Activated CD8-positive, alpha-beta T cell treated with anti-CD3 and anti-CD28 coated beads for 36 hours (primary cell): ENCODE results near the gene ATAD3B. TPM values are rescaled to one million over a fixed set of nuclear protein-coding genes. Genes with fewer than 3 reads are reported as not detected.
"Not testable (repeated sequence)": the region's sequence is repeated elsewhere in the genome, so short reads cannot be mapped to it uniquely, and the experiment has no call there.

ENCODE experiments used
- ATAC-seq: fragments of 200-7000 bp; cut with Tn5 transposase; one replicate; pipeline ENCODE4 v1.10.0; 2021; ENCODE audit warnings: mild to moderate bottlenecking, moderate library complexity
- CTCF ChIA-PET: fragments of 350-600 bp; sonication (Branson Sonifier 250); formaldehyde crosslinking; loops from one replicate; lab custom pipeline; 2021; ENCODE audit warnings: antibody characterized with exemption; lab: Charles Lee
- POLR2A ChIA-PET: fragments of 350-600 bp; sonication (Branson Sonifier 250); formaldehyde crosslinking; loops from one replicate; lab custom pipeline; 2021; ENCODE audit warnings: antibody characterized with exemption; lab: Charles Lee
- DNase-seq: peaks from one replicate; pipeline ENCODE4 v3.0.0-alpha.2; 2020
- H3K27ac Mint-ChIP-seq: one replicate; pipeline ENCODE4 v1.8.0; 2021; ENCODE audit warnings: mild to moderate bottlenecking, mixed read lengths
- H3K27me3 Mint-ChIP-seq: one replicate; pipeline ENCODE4 v1.8.0; 2021; ENCODE audit warnings: mixed read lengths
- H3K36me3 Mint-ChIP-seq: one replicate; pipeline ENCODE4 v1.8.0; 2021; ENCODE audit warnings: low read depth, mixed read lengths
- H3K4me1 Mint-ChIP-seq: one replicate; pipeline ENCODE4 v1.8.0; 2021; ENCODE audit warnings: low read depth, mixed read lengths
- H3K4me3 Mint-ChIP-seq: one replicate; pipeline ENCODE4 v1.8.0; 2021; ENCODE audit warnings: mild to moderate bottlenecking, moderate library complexity, mixed read lengths
- H3K9me3 Mint-ChIP-seq: one replicate; pipeline ENCODE4 v1.8.0; 2021; ENCODE audit warnings: mixed read lengths
- intact Hi-C: fragments of 100-400 bp; cut with micrococcal nuclease; formaldehyde crosslinking; loops from one replicate; pipeline ENCODE4 v1.10.0; 2022
- total RNA-seq, 2 experiments: library from RNA; stranded (reverse); gene quantifications; one replicate each; pipeline ENCODE4 v1.2.3, GENCODE V29; 2021
- TF ChIP-seq, protein P1 (sequence below): fragments of 200-600 bp; IDR thresholded peaks from one replicate; pipeline ENCODE4 v1.8.0; 2022; ENCODE audit warnings: antibody characterized with exemption, mild to moderate bottlenecking

The ATAD3B gene
- total RNA-seq, 2 experiments from 2014 or later: 42.5 to 48.1 TPM

DNA sequence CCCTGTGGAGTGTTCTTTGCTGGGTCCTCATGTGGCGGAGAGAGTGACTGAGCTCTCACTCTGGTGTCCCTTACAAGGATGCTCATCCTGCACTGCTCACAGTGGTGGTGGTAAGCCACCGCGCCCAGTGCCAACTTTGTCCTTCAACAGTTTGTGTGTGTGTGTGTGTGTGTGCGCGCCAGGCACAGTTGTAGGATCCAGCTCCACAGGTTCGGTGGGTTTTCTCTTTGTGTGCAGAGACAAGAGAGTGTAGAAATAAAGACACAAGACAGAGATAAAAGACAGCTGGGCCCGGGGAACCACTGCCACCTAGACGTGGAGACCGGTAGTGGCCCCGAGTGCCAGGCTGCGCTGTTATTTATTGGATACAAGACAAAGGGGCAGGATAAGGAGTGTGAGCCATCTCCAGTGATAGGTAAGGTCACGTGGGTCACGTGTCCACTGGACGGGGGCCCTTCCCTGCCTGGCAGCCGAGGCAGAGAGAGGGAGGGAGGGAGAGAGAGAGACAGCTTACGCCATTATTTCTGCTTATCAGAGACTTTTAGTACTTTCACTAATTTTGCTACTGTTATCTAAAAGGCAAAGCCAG lies 33.3 kb downstream of the ATAD3B start:
- H3K36me3 Mint-ChIP-seq, H3K9me3 Mint-ChIP-seq, H3K4me1 Mint-ChIP-seq, H3K27me3 Mint-ChIP-seq, intact Hi-C loops: not testable (repeated sequence)
- ATAC-seq: peak; percentile 87
- Mint-ChIP-seq H3K27ac (peak overlapping the region; percentile 87), H3K4me3 (peak overlapping the region; percentile 41)
- TF ChIP-seq, protein P1, sequence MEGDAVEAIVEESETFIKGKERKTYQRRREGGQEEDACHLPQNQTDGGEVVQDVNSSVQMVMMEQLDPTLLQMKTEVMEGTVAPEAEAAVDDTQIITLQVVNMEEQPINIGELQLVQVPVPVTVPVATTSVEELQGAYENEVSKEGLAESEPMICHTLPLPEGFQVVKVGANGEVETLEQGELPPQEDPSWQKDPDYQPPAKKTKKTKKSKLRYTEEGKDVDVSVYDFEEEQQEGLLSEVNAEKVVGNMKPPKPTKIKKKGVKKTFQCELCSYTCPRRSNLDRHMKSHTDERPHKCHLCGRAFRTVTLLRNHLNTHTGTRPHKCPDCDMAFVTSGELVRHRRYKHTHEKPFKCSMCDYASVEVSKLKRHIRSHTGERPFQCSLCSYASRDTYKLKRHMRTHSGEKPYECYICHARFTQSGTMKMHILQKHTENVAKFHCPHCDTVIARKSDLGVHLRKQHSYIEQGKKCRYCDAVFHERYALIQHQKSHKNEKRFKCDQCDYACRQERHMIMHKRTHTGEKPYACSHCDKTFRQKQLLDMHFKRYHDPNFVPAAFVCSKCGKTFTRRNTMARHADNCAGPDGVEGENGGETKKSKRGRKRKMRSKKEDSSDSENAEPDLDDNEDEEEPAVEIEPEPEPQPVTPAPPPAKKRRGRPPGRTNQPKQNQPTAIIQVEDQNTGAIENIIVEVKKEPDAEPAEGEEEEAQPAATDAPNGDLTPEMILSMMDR: peak; percentile 67
- ChIA-PET POLR2A (interaction anchor here (0.6 to 1.4 kb wide), 7 partner anchors 9 to 182 kb away, joined by 3 to 5 read pairs (median 3); partner anchors contain the start of gene CCNL2), CTCF (interaction anchor here (0.8 to 2.1 kb wide), 10 partner anchors 11 to 158 kb away, joined by 3 to 10 read pairs (median 4); partner anchors contain the start of genes AURKAIP1 and CCNL2)
- peak; percentile 89 for DNase-seq

DNA sequence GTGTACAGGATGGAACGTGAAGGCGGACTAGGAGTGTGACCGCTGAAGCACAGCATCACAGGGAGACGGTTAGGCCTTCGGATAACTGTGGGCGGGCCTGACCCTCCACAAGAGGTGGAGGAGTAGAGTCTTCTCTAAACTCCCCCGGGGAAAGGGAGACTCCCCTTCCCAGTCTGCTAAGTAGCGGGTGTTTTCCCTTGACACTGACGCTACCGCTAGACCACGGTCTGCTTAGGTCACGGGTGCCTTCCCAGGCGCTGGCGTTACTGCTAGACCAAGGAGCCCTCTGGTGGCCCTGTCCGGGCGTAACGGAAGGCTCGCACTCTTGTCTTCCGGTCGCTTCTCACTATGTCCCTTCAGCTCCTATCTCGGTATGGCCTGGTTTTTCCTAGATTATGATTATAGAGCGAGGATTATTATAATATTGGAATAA lies 33.8 kb downstream of the ATAD3B start:
- peak overlapping the region; percentile 45 for H3K4me3 Mint-ChIP-seq
- intact Hi-C loops: not testable (repeated sequence)

DNA sequence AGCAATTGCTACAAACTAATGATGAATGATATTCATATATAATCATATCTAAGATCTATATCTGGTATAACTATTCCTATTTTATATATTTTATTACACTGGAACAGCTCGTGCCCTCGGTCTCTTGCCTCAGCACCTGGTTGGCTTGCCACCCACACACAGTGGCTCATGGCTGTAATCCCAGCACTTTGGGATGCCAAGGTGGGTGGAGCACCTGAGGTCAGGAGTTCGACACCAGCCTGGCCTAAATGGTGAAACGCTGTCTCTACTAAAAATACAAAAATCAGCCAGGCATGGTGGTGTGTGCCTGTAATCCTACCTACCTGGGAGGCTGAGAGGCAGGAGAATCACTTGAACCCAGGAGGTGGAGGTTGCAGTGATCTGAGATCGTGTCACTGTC lies 34.2 kb downstream of the ATAD3B start:
- H3K4me1 Mint-ChIP-seq, H3K9me3 Mint-ChIP-seq, H3K36me3 Mint-ChIP-seq, ATAC-seq, intact Hi-C loops, H3K27me3 Mint-ChIP-seq: not testable (repeated sequence)
- DNase-seq: peak; percentile 9
- Mint-ChIP-seq H3K27ac (peak overlapping the region; percentile 87), H3K4me3 (peak overlapping the region; percentile 45)
- POLR2A ChIA-PET: interaction anchor here (0.7 to 1.3 kb wide), 2 partner anchors 28 to 106 kb away, joined by 3 read pairs; partner anchors contain the start of gene CCNL2
- CTCF ChIA-PET: interaction anchor here (0.6 to 2.1 kb wide), 5 partner anchors 33 to 488 kb away, joined by 3 to 10 read pairs (median 4); partner anchors contain the start of genes AURKAIP1 and CCNL2

More for the DNA sequence above, 33.8 kb downstream of the ATAD3B start:
- DNase-seq (peak; percentile 63), ATAC-seq (peak; percentile 64)
- H3K27ac Mint-ChIP-seq: peak overlapping the region; percentile 87
- CTCF ChIA-PET: interaction anchor here (0.6 to 2.1 kb wide), 8 partner anchors 28 to 488 kb away, joined by 3 to 10 read pairs (median 4); partner anchors contain the start of genes AURKAIP1 and CCNL2
- not testable (repeated sequence) for H3K9me3 Mint-ChIP-seq, H3K27me3 Mint-ChIP-seq, H3K36me3 Mint-ChIP-seq, H3K4me1 Mint-ChIP-seq
- POLR2A ChIA-PET: interaction anchor here (0.6 to 1.3 kb wide), 5 partner anchors 10 to 182 kb away, joined by 3 read pairs; partner anchors contain the start of gene CCNL2

DNA sequence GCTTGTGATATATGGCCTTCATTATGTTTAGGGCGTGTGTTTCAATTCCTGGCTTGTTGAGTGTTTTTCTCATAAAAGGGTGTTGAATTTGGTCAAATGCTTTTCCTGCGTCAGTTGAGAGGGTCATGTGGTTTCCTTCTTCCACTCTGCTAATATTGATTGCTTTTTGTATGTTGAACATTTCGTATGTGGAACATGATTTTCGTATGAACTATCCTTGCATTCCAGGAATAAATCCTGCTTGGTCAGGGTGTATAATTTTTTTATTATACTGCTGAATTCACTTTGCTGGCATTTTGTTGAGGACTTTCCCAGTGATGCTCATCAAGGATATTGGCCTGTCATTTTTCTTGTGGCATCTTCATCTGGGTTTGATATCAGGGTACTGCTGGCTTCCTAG lies 35.7 kb downstream of the ATAD3B start:
- intact Hi-C loops: no loop called here
- ChIA-PET POLR2A (no interaction called here), CTCF (no interaction called here)
- H3K27ac Mint-ChIP-seq: no peak overlapping the region
- H3K4me1 Mint-ChIP-seq: peaks cover 13% of the 10 kb centered on the region
- no peak overlapping the region for H3K4me3 Mint-ChIP-seq
- TF ChIP-seq, protein P1: no peak
- no peak for DNase-seq
- H3K27me3 Mint-ChIP-seq: no peaks in the 10 kb centered on the region
- no peaks in the 10 kb centered on the region for H3K9me3 Mint-ChIP-seq
- peaks cover 2% of the 10 kb centered on the region for H3K36me3 Mint-ChIP-seq
- no peak for ATAC-seq

DNA sequence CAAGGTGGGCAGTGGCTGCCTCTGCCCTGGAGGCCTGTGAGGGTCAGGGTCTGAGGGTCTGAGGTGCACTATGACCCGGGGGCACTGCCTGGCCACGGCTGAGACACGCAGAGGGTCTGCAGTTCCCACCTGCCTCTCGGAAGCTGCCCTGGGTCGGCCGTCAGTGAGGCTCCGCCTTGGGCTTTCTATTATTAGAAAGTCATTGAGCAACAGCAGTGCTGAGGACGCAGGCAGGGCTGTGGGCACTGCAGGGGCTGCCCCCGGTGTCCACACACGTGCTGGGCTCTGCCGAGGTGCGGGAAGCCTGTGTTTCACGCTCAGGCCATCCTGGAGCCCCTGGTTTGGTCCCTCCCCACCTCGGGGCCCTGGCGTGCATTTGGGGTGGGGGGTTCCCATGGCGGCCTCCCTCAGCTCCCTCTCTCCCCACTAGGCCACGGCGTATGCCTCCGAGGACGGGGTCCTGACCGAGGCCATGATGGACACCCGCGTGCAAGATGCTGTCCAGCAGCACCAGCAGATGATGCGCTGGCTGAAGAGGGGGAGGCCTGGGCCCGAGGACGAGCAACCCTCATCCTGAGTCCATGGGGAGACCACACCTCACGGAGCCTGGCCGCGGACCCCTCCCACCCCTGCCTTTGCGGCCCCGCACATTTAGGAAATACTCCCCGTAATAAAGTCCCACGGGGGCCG lies 37.4 kb downstream of the ATAD3B start:
- ATAC-seq, CTCF ChIA-PET: not testable (repeated sequence)

DNA sequence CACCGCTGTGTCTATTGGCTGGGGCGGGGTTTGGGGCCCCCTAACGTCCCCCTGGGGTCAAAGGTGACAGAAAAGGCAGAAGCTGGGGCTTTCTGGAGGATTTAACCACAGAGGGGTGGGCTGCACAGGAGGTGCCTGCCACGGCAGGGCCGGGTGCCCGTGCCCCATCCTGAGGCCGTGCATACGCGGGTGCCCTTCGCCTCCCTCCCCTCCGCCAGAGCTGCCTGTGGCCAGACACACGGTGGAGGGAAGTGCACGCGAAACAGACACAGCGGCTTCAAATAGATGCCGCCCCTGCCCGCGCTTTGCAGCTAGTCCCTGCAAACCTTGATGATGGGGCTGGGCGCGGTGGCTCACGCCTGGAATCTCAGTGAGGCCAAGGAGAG lies 37.9 kb downstream of the ATAD3B start:
- H3K9me3 Mint-ChIP-seq, DNase-seq, H3K36me3 Mint-ChIP-seq, H3K4me3 Mint-ChIP-seq, intact Hi-C loops, ATAC-seq, H3K27ac Mint-ChIP-seq, H3K27me3 Mint-ChIP-seq, POLR2A ChIA-PET: not testable (repeated sequence)
- H3K4me1 Mint-ChIP-seq: peaks cover 18% of the 10 kb centered on the region
- CTCF ChIA-PET: interaction anchor here (0.6 kb wide), 1 partner anchor 138 kb away, joined by 3 read pairs; no protein-coding TSS in a partner anchor

More for the DNA sequence above, 37.4 kb downstream of the ATAD3B start:
- H3K4me3 Mint-ChIP-seq, H3K27ac Mint-ChIP-seq, H3K27me3 Mint-ChIP-seq, DNase-seq, H3K36me3 Mint-ChIP-seq, intact Hi-C loops, H3K9me3 Mint-ChIP-seq, POLR2A ChIA-PET: not testable (repeated sequence)
- H3K4me1 Mint-ChIP-seq: peaks cover 16% of the 10 kb centered on the region
